ENCODE measurements around the gene CHMP5.

DNA sequence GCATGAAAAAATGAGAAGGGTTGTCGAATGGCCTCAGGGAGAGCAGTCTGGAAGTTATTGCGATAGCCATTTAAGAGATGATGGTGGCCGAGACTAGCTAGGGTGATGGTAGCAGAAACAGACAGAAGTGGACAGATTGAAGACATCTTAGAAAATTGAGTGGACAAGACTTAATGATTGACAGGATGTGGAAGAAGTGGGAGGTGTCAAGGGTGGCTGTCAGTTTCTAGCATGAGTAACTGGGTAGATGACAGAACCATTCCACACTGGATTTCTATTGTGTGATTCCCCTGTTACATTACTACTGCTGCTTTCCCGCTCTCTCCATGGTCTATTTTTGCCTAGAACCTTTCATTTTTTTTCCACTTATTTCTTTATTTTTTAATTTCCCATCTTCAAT is 12.6 kb downstream of the CHMP5 start:
- TF ChIP-seq SUZ12 (IDR thresholded peaks at IDR 0.05; ENCODE audit: extremely low read depth, insufficient read depth, insufficient read length) (no peak), ZNF274 (IDR thresholded peaks at IDR 0.05; ENCODE audit: low read depth, low read length) (no peak)
